HFFc6 (cell line): ENCODE measurements around the gene ERI3. TPM values are rescaled to one million over a fixed set of nuclear protein-coding genes. Genes with fewer than 3 reads are reported as not detected.
"Not testable (repeated sequence)": the region's sequence is repeated elsewhere in the genome, so short reads cannot be mapped to it uniquely, and the experiment has no call there.

Experiments used
- DNase-seq: peaks from one replicate; pipeline ENCODE4 v3.0.0-alpha.2; 2018
- H3K27ac Mint-ChIP-seq: 2 replicates; pipeline ENCODE4 v1.8.0; 2020; ENCODE audit warnings: mild to moderate bottlenecking, mixed read lengths
- H3K27me3 Mint-ChIP-seq: 2 replicates; pipeline ENCODE4 v1.8.0; 2021; ENCODE audit warnings: mild to moderate bottlenecking, moderate library complexity, mixed read lengths; ENCODE audit not compliant: insufficient read depth
- H3K36me3 Mint-ChIP-seq: 2 replicates; pipeline ENCODE4 v1.8.0; 2021; ENCODE audit warnings: low read depth, mixed read lengths
- H3K4me1 Mint-ChIP-seq: 2 replicates; pipeline ENCODE4 v1.8.0; 2020; ENCODE audit warnings: low read depth, mixed read lengths
- H3K4me3 Mint-ChIP-seq: 2 replicates; pipeline ENCODE4 v1.8.0; 2020; ENCODE audit warnings: mild to moderate bottlenecking, moderate library complexity, mixed read lengths
- H3K9me3 Mint-ChIP-seq: 2 replicates; pipeline ENCODE4 v1.8.0; 2020; ENCODE audit warnings: mild to moderate bottlenecking, mixed read lengths
- total RNA-seq, 6 experiments: library from RNA; stranded (reverse); fragmentation: NEBNext Ultra II Directional; extraction: Animal tissue kit (Norgen Biotek cat#: 25700); gene quantifications; 2 replicates in 1 of 6; 3 replicates in 5 of 6; pipeline ENCODE4 v1.2.3, GENCODE V29; 2021
- TF ChIP-seq, protein P1 (sequence below): fragments of 200-600 bp; sonication (generic); IDR thresholded peaks from 2 replicates; pipeline ENCODE4 v1.5.0; 2021; ENCODE audit warnings: antibody characterized with exemption, mild to moderate bottlenecking

The ERI3 gene
- total RNA-seq, 6 experiments from 2014 or later, result 54.7 to 63.5 (median 58.3) TPM

DNA sequence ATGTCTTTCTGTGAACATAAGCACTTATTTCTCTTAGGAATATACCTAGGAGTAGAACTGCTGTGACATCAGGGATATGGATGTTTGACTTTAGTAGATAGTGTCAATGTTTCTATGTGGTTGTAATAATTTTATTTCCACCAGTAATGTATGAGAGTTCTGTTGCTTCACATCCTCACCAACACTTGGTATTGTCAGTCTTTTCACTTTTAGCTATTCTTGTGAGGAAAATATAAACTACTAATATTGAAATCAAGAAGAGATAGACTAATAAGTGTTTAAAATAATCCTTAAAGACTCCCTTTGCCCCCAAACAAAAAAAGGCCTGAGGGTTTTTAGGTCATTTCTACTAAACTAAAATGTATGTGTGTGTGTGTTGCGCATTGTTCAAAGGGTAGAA, 144.5 kb downstream of the ERI3 start:
- Mint-ChIP-seq H3K27me3 (no peaks in the 10 kb centered on the region; the same call in 1 of the 2 replicates), H3K27ac (no peak overlapping the region), H3K36me3 (no peaks in the 10 kb centered on the region), H3K4me3 (no peak overlapping the region), H3K4me1 (peaks cover 23% of the 10 kb centered on the region), H3K9me3 (no peaks in the 10 kb centered on the region)
- TF ChIP-seq, protein P1, sequence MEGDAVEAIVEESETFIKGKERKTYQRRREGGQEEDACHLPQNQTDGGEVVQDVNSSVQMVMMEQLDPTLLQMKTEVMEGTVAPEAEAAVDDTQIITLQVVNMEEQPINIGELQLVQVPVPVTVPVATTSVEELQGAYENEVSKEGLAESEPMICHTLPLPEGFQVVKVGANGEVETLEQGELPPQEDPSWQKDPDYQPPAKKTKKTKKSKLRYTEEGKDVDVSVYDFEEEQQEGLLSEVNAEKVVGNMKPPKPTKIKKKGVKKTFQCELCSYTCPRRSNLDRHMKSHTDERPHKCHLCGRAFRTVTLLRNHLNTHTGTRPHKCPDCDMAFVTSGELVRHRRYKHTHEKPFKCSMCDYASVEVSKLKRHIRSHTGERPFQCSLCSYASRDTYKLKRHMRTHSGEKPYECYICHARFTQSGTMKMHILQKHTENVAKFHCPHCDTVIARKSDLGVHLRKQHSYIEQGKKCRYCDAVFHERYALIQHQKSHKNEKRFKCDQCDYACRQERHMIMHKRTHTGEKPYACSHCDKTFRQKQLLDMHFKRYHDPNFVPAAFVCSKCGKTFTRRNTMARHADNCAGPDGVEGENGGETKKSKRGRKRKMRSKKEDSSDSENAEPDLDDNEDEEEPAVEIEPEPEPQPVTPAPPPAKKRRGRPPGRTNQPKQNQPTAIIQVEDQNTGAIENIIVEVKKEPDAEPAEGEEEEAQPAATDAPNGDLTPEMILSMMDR, result no peak
- no peak for DNase-seq

DNA sequence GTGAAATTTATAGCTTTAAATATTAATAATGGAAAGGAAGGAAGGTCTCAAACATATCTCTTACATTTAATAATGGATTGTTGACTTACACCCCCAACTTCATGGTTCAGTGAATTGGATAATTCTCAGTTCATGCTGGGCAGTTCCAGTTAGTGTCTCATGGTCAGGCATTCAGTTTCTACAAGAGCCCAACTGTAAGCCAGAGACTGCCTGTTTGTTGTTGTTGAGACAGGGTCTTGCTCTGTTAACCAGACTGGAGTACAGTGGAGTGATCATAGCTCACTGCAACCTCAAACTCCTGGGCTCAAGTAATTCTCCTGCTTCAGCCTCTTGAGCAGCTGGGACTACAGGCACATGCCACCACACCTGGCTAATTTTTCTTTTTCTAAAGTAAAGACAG, 146.8 kb downstream of the ERI3 start:
- no peaks in the 10 kb centered on the region; the same call in 1 of the 2 replicates for H3K27me3 Mint-ChIP-seq
- no peaks in the 10 kb centered on the region for H3K9me3 Mint-ChIP-seq

DNA sequence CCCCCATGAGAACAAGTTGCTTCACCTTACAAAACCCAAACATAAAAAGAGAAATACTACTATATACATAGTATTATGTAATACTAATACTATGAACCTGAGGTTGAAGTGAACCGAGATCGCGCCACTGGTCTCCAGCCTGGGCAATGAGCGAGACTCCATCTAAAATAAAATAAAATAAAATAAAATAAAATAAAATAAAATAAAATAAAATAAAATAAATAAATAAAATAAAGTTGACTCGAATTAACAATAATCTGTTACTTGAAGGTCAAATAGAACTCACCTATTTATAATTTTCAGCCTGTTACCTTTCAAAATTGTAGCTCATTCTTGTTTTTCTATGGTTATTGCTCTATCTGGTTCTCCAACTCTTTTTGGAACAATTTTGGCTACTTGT, 148.5 kb downstream of the ERI3 start:
- H3K4me1 Mint-ChIP-seq, H3K9me3 Mint-ChIP-seq, H3K36me3 Mint-ChIP-seq, DNase-seq, H3K4me3 Mint-ChIP-seq, H3K27ac Mint-ChIP-seq, H3K27me3 Mint-ChIP-seq: not testable (repeated sequence)

More for the DNA sequence above, 146.8 kb downstream of the ERI3 start:
- H3K36me3 Mint-ChIP-seq, result no peaks in the 10 kb centered on the region
- H3K4me3 Mint-ChIP-seq, result no peak overlapping the region
- TF ChIP-seq, protein P1, result no peak
- DNase-seq, result no peak
- peaks cover 10% of the 10 kb centered on the region; the same call in 1 of the 2 replicates for H3K4me1 Mint-ChIP-seq
- H3K27ac Mint-ChIP-seq, result no peak overlapping the region

DNA sequence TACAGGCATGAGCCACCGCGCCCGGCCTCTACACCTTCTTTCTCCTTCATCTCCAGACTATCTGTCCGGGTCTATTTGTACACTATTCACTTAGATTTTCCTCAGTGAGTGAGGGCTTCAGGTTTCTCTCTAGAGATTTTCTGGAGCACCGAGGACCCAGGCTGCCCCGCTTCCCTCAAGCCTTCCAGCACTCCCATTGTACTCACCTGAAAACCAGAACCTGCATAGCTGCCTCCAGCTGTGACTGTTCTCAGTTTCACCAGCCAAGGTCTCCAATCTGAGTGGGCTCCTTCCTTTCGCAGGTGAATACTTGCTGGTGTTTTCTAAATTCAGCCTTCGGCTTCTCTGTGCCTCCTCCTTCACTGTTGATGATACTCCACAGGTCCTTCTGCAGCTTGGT, 154.7 kb downstream of the ERI3 start:
- Mint-ChIP-seq H3K9me3 (no peaks in the 10 kb centered on the region), H3K27ac (no peak overlapping the region), H3K4me3 (no peak overlapping the region), H3K4me1 (no peaks in the 10 kb centered on the region), H3K36me3 (no peaks in the 10 kb centered on the region), H3K27me3 (peaks cover 13% of the 10 kb centered on the region)
- DNase-seq, result no peak
- TF ChIP-seq, protein P1, result no peak

DNA sequence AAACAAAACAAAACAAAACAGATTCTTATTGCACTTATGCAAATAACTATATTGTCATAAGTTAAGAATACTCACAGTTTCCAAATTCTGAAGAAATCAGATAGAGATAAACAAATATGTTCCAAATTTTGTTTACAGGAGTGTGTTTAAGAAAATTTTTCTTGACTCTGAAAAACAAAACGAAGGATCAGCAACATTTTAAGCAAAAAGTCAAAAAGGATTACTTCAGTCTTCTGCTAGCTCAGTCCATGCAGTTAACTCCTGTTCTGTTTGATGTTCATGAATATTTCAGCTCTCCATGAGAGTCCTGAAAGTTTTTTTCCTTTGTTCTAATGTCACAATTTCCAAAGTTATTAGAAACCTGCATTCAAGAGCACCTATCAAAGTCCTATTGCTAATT, 180.4 kb downstream of the ERI3 start:
- DNase-seq, result no peak
- H3K4me3 Mint-ChIP-seq, result no peak overlapping the region
- H3K27ac Mint-ChIP-seq, result no peak overlapping the region
- H3K9me3 Mint-ChIP-seq, result peaks cover 18% of the 10 kb centered on the region
- peaks cover 18% of the 10 kb centered on the region for H3K27me3 Mint-ChIP-seq
- H3K36me3 Mint-ChIP-seq, result peaks cover 8% of the 10 kb centered on the region
- TF ChIP-seq, protein P1, result no peak
- no peaks in the 10 kb centered on the region for H3K4me1 Mint-ChIP-seq

Other genes with a start within 250 kb of the ERI3 start
- under 1 TPM in 2 of 6 experiments, not detected in 4; 0.06 to 0.07 TPM for gene KLF17, start 236.4 kb downstream of the ERI3 start, total RNA-seq
- gene KLF18, start 213.6 kb downstream of the ERI3 start, total RNA-seq, result not detected
- 10 to 100 TPM; 25.7 to 34.6 (median 30.1) TPM for gene DMAP1, start 141.8 kb downstream of the ERI3 start, total RNA-seq
- gene RNF220, start 50.0 kb upstream of the ERI3 start, total RNA-seq, result 10 to 100 TPM; 42.1 to 54.7 (median 51.9) TPM